ENCODE measurements around the gene RBL1.
"Not testable (repeated sequence)": the region's sequence is repeated elsewhere in the genome, so short reads cannot be mapped to it uniquely, and the experiment has no call there.

RBL1 gene

DNA sequence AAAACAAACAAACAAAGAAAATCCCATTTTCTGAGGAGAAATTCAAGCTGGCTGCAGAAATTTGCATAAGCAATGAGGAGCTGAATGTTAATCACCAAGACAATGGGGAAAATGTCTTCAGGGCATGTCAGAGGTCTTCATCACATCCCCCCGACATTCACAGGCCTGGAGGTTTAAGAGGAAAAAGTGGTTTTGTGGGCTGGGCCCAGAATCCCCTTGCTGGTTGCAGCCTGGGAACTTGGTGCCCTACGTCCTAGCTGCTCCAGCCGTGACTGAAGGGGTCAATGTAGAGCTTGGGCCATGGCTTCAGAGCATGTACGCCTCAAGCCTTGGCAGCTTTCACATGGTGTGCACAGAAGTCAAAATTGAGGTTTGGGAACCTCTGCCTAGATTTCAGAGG lies 101.6 kb downstream of the RBL1 start:
- DNase-seq, result not testable (repeated sequence)

DNA sequence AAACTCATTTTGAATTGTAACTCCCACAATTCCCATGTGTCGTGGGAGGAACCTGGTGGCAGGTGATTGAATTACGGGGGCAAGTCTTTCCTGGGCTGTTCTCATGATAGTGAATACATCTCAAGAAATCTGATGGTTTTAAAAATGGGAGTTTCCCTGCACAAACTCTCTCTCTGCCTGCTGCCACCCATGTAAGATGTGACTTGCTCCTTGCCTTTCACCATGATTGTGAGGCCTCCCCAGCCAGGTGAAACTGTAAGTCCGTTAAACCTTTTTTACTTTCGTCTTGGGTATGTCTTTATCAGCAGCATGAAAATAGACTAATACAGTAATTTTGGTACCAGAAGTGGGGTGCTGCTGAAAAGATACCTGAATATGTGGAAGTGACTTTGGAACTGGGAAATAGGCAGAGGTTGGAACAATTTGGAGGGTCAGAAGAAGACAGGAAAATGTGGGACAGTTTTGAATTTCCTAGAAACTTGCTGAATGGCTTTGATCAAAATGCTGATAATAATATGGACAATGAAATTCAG lies 102.9 kb downstream of the RBL1 start:
- DNase-seq, result no peak

DNA sequence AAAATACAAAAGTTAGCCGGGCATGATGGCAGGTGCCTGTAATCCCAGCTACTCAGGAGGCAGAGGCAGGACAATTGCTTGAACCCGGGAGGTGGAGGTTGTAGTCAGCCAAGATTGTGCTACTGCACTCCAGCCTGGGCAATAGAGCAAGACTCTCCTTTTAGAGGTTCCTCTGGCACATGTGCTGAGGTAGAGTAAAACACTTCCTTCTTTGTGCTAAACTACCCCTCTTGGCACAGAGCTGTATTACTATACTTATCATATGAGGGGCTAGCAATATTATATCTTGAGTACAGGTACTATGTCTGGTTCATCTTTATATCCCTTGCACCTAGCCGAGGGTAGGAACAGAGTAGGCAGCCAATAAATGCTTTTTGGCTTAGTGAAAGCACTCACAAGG lies 104.1 kb downstream of the RBL1 start:
- no peak for DNase-seq

DNA sequence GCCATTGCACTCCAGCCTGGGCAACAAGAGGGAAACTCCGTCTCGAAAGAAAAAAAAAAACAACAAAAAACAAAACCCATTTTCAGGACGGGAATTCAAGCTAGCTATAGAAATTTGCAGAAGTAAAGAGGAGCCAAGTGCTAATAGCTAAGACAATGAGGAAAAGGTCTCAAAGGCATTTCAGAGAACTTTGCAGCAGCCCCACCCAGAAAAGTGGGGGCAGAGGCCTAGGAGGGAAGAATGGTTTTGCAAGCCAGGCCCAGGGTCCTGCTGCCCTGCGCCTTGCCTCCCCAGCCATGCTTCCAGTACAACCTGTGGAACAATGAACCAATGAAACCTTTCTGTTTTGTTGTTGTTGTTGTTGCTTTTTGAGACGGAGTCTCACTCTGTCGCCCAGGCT lies 106.0 kb downstream of the RBL1 start:
- DNase-seq, result no peak

DNA sequence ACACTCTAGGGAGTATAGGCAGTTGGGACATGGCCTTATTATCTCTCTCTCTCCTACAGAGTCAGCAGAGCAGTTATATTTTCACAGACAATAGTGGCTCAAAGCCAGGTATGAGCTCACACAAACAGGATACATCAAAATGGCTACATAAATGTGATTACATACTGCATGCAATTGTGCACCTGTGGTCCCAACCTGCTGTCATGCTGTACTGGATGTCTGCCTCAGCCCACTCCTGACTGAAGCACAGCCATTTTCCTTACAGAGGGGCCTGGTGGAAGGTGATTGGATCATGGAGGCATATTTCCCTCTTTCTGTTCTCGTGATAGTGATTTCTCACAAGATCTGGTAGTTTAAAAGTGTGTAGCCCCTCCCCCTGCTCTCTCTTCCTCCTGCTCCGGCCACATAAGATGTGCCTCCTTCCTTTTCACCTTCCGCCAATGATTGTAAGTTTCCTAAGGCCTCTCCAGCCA lies 107.3 kb downstream of the RBL1 start:
- DNase-seq, result no peak

DNA sequence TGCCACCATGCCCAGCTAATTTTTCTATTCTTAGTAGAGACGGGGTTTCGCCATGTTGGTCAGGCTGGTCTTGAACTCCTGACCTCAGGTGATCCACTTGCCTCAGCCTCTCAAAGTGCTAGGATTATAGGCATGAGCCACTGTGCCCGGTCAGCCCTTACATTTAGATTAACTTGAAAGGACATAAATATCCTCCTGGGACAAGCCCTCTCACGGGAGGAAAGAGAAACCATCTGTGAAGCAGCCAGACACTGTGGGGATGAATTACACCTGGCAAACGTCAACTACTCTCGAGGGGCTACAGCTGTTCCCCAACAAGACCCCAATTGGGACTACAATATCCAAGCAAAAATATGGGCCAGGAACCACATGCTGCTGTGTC lies 111.5 kb downstream of the RBL1 start:
- DNase-seq, result no peak

DNA sequence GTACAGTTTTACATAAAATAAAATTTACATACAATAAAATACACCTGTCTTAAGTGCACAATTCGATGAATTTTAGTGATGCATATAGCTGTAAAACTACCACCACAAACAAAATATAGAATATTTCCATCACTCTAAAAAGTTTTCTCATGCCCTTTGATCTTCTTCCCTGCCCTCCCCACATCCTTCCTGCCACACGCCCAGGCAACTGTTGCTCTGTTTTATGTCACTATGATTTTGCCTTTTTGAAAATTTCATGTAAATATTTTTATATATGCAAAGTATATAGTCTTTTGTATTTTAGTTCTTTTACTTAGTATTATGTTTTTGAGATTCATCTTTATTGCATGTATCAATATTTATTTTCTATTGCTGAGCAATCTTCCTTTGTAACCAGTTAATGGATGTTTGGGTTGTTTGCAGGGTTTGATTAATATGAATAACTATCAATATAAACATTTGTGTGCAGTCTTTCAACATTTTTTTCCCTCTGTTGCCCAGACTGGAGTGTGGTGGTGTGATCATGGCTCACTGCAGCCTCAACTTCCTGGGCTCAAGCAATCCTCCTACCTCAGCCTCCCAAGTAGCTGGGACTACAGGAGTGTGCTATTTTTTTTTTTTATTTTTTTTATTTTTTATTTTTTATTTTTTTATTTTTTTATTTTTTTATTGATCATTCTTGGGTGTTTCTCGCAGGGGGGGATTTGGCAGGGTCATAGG lies 120.5 kb downstream of the RBL1 start:
- no peak for DNase-seq

DNA sequence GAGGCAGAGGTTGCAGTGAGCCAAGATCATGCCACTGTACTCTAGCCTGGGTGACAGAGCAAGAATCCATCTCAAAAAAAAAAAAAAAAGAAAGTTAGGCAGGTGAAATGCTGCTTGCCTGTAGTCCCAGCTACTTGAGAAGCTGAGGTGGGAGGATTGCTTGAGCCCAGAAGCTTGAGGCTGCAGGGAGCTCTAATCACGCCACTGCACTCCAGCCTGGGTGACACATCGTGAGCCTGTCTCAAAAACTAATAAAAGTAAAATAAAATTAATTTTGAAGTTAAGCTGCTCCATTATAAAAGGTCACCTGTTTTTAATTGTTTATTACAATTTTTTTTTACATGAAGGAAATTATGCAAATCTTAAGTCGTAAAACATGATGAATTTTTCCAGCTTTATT lies 121.1 kb downstream of the RBL1 start:
- no peak for DNase-seq

DNA sequence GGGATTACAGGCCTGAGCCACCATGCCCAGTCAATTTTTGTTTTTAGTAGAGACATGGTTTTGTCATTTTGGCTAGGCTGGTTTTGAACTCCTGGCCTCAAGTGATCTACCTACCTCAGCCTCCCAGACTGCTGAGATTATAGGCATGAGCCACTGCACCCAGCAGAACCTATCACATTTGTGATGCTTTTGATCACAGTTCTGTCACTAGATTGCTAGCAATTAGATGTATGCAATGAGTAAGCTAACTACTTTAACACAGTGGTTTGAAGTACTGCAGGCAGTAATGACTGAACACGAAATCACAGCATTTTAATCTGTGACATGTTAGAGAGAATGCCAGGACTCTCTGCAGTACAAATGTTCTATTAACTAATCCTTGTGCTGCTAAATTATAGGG lies 124.7 kb downstream of the RBL1 start:
- no peak for DNase-seq

DNA sequence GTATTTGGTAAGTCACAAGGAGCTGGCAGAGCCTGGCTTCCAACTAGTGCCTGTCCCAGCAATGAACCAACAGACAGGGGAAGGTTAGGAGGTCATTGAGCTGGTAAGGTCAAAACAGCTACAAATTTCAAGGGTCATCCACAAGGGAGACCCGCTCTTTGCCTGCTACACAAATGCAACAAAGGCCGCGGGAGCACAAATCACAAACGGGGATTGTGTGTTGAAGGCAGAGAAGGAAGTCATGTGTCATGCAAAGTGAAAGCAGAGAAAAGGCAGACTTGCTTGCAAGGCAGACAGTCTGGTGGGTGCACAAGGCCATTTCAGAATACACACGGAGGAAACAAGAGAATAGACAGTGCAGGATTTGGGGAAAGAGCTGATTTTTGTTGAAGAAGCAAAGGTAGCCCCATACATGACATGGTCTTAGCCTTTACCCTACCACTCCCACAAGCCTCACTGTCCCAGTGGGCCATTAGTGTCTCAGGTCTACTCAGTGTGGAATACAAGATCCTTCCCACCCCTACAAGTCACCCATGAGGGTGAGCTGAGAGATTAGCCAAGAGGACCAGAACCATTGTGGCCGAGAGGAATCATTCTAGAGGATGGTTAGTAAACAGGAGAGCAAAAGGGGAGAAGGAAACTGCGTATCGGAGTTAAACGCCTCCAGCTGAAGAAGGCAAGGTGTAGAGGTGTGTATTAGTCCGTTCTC lies 126.2 kb downstream of the RBL1 start:
- DNase-seq, result no peak

DNA sequence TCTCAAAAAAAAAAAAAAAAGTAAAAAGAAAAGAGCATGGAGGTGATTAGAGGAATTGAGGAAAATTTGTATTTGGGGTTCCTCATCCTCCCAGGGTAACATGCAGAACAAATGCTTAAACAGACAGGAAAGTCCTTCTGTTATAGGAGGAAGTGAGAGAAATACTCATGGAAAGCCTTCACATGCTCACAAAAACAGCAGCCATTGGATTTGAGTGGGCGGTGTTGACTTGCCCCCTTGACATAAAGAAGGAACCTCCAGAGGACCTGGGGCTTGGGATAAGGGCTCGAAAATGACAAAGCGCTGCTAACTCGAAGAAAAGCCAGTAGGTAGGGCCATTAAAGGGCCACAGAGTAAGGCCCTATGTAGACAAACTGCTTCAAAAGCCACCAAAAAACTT lies 126.7 kb downstream of the RBL1 start:
- no peak for DNase-seq

DNA sequence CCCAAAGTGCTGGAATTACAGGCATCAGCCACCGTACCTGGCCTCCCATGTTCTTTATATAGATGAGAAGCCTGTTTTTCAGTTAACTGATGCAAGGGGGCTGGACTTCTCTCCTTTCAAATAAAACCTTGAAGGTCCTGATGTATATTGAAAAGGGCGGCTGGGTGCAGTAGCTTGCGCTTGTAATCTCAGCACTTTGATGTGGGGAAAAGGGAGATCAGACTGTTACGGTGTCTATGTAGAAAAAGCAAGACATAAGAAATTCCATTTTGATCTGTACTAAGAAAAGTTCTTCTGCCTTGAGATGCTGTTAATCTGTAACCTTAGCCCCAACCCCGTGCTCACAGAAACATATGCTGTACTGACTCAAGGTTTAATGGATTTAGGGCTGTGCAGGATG lies 128.2 kb downstream of the RBL1 start:
- DNase-seq, result no peak

DNA sequence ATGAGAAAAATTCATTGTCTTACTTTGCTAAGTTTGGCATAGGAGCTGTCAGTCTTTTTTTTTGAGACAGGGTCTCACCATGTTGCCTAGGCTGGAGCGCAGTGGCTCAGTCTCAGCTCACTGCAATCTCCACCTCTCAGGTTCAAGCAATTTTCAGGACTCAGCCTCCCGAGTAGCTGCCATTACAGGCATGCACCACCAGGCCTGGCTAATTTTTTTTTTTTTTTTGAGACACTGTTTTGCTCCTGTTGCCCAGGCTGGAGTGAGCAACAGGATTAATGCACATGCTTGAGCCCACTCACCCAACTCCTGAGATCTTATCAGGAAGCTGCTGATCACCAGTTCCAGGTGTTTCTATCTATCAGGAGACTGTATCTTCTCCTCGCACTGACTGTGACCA lies 128.8 kb downstream of the RBL1 start:
- not testable (repeated sequence) for DNase-seq

DNA sequence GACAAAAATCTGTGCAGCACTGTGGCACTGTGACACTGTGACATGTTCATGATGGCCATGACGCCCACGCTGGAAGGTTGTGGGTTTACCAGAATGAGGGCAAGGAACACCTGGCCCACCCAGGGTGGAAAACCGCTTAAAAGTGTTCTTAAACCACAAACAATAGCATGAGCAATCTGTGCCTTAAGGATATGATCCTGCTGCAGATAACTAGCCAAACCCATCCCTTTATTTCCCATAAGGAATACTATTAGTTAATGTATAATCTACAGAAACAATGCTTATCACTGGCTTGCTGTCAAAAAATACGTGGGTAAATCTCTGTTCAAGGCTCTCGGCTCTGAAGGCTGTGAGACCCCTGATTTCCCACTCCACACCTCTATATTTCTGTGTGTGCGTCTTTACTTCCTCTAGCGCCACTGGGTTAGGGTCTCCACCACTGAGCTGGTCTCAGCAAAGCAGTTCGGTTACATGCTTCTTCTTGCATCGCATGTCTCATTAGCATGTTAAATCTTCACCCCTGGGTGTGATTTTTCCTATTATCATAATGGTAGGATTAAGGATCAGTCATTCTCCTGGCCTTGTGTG lies 133.3 kb downstream of the RBL1 start:
- DNase-seq, result not testable (repeated sequence)

DNA sequence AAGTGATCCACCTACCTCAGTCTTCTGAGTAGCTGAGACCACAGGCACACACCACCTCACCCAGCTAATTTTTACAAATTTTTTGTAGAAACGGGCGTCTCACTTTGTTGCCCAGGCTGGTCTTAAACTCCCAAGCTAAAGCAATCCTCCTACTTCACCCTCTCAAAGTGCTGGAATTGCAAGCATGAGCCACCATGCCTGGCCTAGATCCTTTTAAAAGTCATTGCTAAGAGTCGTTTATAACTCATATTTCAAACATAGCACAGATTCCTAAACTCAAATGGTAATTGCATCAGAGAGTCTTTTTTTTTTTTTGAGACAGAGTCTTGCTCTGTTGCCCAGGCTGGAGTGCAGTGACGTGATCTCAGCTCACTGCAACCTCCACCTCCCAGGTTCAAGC lies 136.6 kb downstream of the RBL1 start:
- no peak for DNase-seq

DNA sequence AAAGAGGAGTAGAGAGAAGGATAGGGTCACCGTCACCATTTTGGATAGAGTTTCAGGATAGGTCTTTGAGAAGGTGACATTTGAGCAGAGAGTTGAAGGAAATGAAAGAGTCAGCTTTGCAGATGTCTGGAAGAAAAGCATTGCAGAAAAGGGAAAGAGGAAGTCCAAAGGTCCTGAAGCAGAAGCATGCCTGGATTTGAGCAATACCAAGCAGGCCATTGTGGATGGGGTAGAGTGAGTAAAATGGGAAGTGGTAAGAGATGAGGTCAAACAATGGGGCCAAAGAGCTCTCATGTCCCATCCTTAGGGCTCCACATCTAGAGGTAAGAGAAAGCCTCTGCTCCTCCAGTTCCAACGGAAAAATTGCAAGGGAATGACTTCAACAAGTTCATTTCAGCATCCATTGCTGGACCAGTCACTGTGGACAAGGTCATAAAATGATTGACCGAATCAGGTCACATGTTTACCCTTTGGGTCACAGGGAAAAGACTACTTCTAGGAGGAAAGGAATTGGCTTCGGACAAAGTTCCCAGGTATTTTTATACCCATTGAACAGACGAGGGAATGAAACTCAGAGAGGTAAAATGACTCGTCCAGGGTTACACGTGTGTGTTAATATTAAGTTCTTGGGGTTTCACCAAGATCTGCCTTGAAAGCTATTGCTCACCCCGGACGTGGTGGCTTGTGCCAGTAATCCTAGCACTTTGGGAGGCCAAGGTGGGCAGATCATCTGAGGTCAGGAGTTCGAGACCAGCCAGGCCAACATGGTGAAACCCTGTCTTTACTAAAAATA lies 137.7 kb downstream of the RBL1 start:
- no peak for DNase-seq

DNA sequence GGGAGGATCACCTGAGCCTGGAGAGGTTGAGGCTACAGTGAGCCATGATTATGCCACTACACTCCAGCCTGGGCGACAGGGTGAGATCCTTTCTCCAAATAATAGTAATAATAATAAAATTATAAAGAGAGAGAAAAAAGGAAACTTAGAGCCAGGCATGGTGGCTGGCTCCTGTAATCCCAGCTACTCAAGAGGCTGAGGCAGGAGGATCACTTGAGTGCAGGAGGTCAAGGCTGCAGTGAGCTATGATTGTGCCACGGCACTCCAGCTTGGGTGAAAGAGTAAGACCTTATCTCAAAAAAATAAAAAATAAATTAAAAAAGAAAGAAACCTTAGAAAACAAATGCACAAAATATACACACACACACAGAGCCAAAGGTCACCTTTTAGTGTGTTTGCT lies 139.1 kb downstream of the RBL1 start:
- no peak for DNase-seq

DNA sequence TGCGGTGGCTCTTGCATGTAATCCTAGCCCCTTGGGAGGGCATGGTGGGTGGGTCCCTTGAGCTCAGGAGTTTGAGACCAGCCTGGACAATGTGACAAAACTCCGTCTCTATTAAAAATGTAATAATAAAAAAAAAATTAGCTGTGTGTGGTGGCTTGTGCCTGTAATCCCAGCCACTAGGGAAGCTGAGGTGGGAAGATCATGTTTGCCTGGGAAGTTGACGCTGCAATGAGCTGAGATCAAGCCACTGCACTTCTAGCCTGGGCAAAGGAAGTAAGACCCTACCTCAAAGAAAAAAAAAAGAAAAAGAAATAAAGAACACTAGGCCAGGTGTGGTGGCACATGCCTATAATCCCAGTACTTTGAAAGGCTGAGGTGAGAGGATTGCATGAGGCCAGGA lies 139.8 kb downstream of the RBL1 start:
- no peak for DNase-seq

DNA sequence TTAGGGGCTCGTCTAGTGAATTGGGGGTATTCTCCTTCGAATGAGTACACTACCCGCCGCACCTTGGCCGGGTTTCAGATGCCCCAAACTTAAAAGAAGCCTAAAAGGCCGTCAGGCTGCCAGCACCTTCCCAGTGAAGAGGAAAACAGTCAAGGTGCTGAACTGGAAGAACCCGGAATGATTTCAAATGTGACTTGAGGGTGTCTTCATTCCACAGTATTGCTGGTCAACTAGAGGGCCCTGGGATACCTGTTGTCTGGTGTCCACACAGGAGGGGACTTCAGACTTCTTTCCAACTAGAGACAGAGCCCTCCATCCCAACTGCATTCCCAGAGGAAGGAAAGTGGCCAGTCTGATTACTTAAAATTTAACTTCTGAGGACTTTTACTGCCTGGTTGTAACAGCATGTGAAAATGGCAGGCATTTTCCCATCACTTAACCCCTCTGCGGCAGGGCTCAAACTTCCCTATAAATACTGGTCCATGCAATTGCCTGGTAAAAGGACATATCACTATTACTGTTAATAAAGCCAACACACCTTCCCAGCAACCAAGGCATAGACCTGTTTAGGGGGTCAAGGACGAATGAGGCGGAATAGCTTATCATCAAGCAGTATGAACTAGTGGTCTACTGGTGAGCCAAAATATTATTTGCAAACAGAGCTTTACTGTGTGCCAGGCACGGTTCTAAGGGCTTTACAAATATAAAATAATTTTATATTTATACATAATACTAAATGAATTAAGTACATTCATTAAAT lies 143.6 kb downstream of the RBL1 start:
- DNase-seq, result no peak

DNA sequence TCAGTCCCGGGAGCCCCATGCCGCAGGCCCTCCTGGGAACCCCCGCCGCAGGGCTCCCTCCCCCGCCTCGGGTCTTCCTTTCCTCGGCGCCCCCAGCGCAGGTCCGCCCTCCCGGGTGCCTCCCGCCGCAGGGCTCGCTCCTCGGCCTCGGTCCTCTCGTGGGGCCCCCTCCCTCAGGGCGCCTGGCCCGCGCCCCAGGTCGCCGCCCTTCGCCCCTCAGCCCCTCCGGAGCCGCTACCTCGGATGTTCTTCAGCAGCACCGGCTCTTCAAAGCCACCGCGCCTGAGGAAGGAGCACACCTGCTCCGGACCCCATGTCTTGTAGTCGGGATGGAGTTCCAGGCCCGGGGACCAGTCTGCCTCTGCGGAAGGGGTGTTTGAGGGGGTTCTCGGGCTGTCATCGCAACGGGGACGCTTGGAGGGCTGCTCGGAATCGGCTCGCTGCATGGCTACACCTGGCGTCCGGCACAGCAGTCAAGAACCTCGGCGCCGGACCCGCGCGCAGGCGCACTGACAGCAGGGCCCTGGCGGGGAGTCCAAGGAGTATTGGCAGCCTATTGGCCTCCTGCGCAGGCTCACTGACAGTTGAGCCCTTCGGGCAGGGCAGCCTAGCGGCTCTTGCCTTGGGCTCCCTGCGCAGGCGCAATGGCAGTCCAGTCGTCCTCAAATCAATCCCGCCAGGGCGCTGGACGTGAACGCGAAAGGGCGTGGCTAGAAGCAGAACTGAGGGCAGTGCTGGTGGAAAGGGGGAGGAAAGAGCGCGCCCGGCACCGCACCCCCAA lies 144.4 kb downstream of the RBL1 start, which contains the start of gene SAMHD1:
Gene SAMHD1 (minus strand): TSS at position 511 of the 781 bp plus-strand sequence. CDS start 65 bp downstream, at position 446.
- DNase-seq, result peak; percentile 92 to 94

All from NCI-H187 (cell line).